ENCODE data around the gene IL17REL. TPM values are rescaled to one million over a fixed set of nuclear protein-coding genes. Genes with fewer than 3 reads are reported as not detected.

Gene IL17REL
- total and polyA plus RNA-seq, 2 of the 13 experiments (the other 11 are each of a cell fraction or from before 2014, with no cell fraction given) = not detected

GRCh38 chr22:49999946-50000586, 12.5 kb downstream of the IL17REL start:
- Histone ChIP-seq H3K79me2 (ENCODE audit: insufficient read depth, low read length) (no peaks in the 10 kb centered on the region), H3K4me2 (ENCODE audit: low read depth, low read length) (no peak overlapping the region), H3K27ac (ENCODE audit: extremely low read length, insufficient read depth, low read length) (no peak overlapping the region), H4K20me1 (ENCODE audit: insufficient read depth, low read length) (no peaks in the 10 kb centered on the region), H3K9me3 (ENCODE audit: low read length) (no peaks in the 10 kb centered on the region), H3K4me3 (replicated peaks in 1 of 3; ENCODE audit: insufficient read depth in 1 of 3, low read depth in 2 of 3, low read length in 3 of 3) (no peak overlapping the region), H3K36me3 (replicated peaks in 1 of 2; ENCODE audit: control insufficient read depth in 1 of 2, insufficient read depth in 2 of 2, low read length in 2 of 2) (no peaks in the 10 kb centered on the region), H3K4me1 (ENCODE audit: insufficient read depth, low read length) (no peaks in the 10 kb centered on the region), H3K9ac (ENCODE audit: insufficient read depth, low read depth, low read length) (no peak overlapping the region), H2AFZ (ENCODE audit: low read length) (no peak overlapping the region), H3K27me3 (ENCODE audit: control insufficient read depth in 1 of 2, insufficient read depth in 2 of 2, low read length in 2 of 2) (peaks cover 7 to 12% of the 10 kb centered on the region in 2 experiments; a peak in 4 of 5 replicates)
- TF ChIP-seq NCOA1 (CRISPR knock-in tag; IDR thresholded peaks at IDR 0.05) = no peak
- no peak for TF ChIP-seq CC2D1A (CRISPR knock-in tag; IDR thresholded peaks at IDR 0.05)
- no peak for TF ChIP-seq ZMYM4 (CRISPR knock-in tag; IDR thresholded peaks at IDR 0.05)
- no peak for TF ChIP-seq ZNF639 (CRISPR knock-in tag; conservative IDR thresholded peaks at IDR 0.05)
- TF ChIP-seq ZNF781 (CRISPR knock-in tag; IDR thresholded peaks at IDR 0.05; ENCODE audit: borderline replicate concordance, not compliant biosample characterization) = no peak
- no peak for TF ChIP-seq TARDBP (CRISPR knock-in tag; IDR thresholded peaks at IDR 0.05)
- no peak for TF ChIP-seq PPARG (CRISPR knock-in tag; conservative IDR thresholded peaks at IDR 0.05)
- no peak for TF ChIP-seq TBX3 (IDR thresholded peaks at IDR 0.05; ENCODE audit: borderline replicate concordance)
- TF ChIP-seq GATA4 (IDR thresholded peaks at IDR 0.05; ENCODE audit: borderline replicate concordance, low read depth) = no peak
- TF ChIP-seq TFAP4 (IDR thresholded peaks at IDR 0.05; ENCODE audit: borderline replicate concordance, low read depth) = no peak
- no peak for TF ChIP-seq ZNF644 (CRISPR knock-in tag; IDR thresholded peaks at IDR 0.05; ENCODE audit: low read depth)
- no peak for TF ChIP-seq STAG1 (CRISPR knock-in tag; IDR thresholded peaks at IDR 0.05)
- TF ChIP-seq KLF15 (CRISPR knock-in tag; IDR thresholded peaks at IDR 0.05; ENCODE audit: borderline replicate concordance) = no peak
- TF ChIP-seq MAFF (IDR thresholded peaks at IDR 0.05; ENCODE audit: low read depth, low read length) = no peak
- TF ChIP-seq ZSCAN29 (CRISPR knock-in tag; conservative IDR thresholded peaks at IDR 0.05) = no peak
- WGBS (ENCODE audit: low lambda C conversion rate) = 83% methylated on average over 21 of the region's 41 CpGs
- in situ Hi-C loops (cut with HindIII; ENCODE audit: extremely low pct_ligation_motif_present, low pct_unique_long_range_greater_than_20kb) (no loop called here), intact Hi-C loops (cut with micrococcal nuclease; ENCODE audit: unreplicated experiment) (no loop called here)
- CTCF ChIA-PET (ENCODE audit: low intra/inter-chr PET ratio, low total read pairs) = no interaction called here
- no TSS peak for BruUV-seq (replicated peaks)
- ATAC-seq (no peak), FAIRE-seq (no peak), DNase-seq (ENCODE audit: low spot score) (no peak)
- POLR2A ChIA-PET = no interaction called here

All from HepG2 (cell line).